MCF 10A (cell line): ENCODE results near the gene RXRA. TPM values are rescaled to one million over a fixed set of nuclear protein-coding genes. Genes with fewer than 3 reads are reported as not detected.

Experiments
- BruUV-seq: library from RNA; stranded (reverse); fragments of 400-500 nt; replicated peaks from 2 replicates; lab custom pipeline; 2021; lab: Mats Ljungman, UMichigan
- CTCF ChIA-PET: fragments of 300-600 bp; sonication (Branson Sonifier 250); formaldehyde crosslinking; extraction: SDS; loops from one replicate; lab custom pipeline; 2021; ENCODE audit warnings: antibody characterized with exemption, inconsistent platforms; lab: Yijun Ruan, JAX
- POLR2A ChIA-PET: fragments of 300-600, 350-650 bp; sonication (Branson Sonifier 250); formaldehyde crosslinking; extraction: SDS; loops from one replicate; lab custom pipeline; 2020; ENCODE audit warnings: antibody characterized with exemption, inconsistent platforms; lab: Yijun Ruan, JAX
- DNase-seq: peaks from one replicate; pipeline ENCODE4 v3.0.0-alpha.2; 2018; ENCODE audit not compliant: unreplicated experiment
- H3K27ac Mint-ChIP-seq: one replicate; pipeline ENCODE4 v1.8.0; 2022; ENCODE audit warnings: mild to moderate bottlenecking, low read depth, mixed read lengths; ENCODE audit not compliant: unreplicated experiment
- H3K27me3 Mint-ChIP-seq: one replicate; pipeline ENCODE4 v1.8.0; 2022; ENCODE audit warnings: mixed read lengths; ENCODE audit not compliant: insufficient read depth, unreplicated experiment
- H3K36me3 Mint-ChIP-seq: one replicate; pipeline ENCODE4 v1.8.0; 2022; ENCODE audit warnings: mild to moderate bottlenecking, moderate library complexity, mixed read lengths; ENCODE audit not compliant: insufficient read depth, unreplicated experiment
- H3K4me1 Mint-ChIP-seq: one replicate; pipeline ENCODE4 v1.8.0; 2022; ENCODE audit warnings: mixed read lengths; ENCODE audit not compliant: insufficient read depth, unreplicated experiment
- H3K4me3 Mint-ChIP-seq: one replicate; pipeline ENCODE4 v1.8.0; 2022; ENCODE audit warnings: mild to moderate bottlenecking, moderate library complexity, mixed read lengths; ENCODE audit not compliant: unreplicated experiment
- H3K9me3 Mint-ChIP-seq: one replicate; pipeline ENCODE4 v1.8.0; 2022; ENCODE audit warnings: mixed read lengths; ENCODE audit not compliant: unreplicated experiment
- CTCF ChIP-seq: fragments of 200-600 bp; IDR thresholded peaks from one replicate; pipeline ENCODE4 v1.8.0; 2022; ENCODE audit warnings: antibody characterized with exemption, mild to moderate bottlenecking; ENCODE audit not compliant: unreplicated experiment
- intact Hi-C: fragments of 100-400 bp; cut with micrococcal nuclease; formaldehyde crosslinking; loops from 2 replicates; pipeline ENCODE4 v1.14.1; 2022
- total RNA-seq: library from RNA; stranded (reverse); gene quantifications from 2 replicates; pipeline ENCODE4 v1.2.3, GENCODE V29; 2022

Gene RXRA
- total RNA-seq, 1 experiment from 2014 or later, result 65.5 TPM

DNA sequence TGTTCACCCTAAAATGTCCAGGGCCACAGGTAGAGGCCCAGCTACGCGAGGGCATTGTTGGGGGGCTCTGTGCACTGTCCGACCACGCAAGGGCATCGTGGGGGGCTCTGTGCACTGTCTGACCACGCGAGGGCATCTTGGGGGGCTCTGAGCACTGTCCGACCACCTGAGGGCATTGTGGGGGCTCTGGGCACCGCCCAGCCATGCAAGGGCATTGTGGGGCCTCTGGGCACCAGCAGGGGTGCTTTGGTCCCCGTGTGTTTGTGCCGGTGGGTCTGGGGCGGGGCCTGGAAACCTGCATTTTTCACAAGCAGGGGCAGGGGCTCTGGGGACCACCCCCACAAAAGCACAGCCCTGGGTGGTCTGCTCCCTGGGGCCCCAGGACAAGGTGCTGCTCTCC is 41.5 kb upstream of the RXRA start:
- POLR2A ChIA-PET, result interaction anchor here (0.6 to 1.1 kb wide), 3 partner anchors 34 to 229 kb away, joined by 3 read pairs; no protein-coding TSS in a partner anchor
- Mint-ChIP-seq H3K4me1 (peaks cover 23% of the 10 kb centered on the region), H3K9me3 (no peaks in the 10 kb centered on the region), H3K4me3 (no peak overlapping the region), H3K27me3 (peaks cover 7% of the 10 kb centered on the region), H3K27ac (no peak overlapping the region), H3K36me3 (no peaks in the 10 kb centered on the region)
- TF ChIP-seq CTCF, result no peak
- DNase-seq, result no peak
- CTCF ChIA-PET, result interaction anchor here (1.1 kb wide), 1 partner anchor 40 kb away, joined by 5 read pairs; no protein-coding TSS in a partner anchor
- intact Hi-C loops, result loop anchor here (5.0 kb wide), 1 partner anchor 158 kb away; no protein-coding TSS in a partner anchor
- no TSS peak for BruUV-seq

DNA sequence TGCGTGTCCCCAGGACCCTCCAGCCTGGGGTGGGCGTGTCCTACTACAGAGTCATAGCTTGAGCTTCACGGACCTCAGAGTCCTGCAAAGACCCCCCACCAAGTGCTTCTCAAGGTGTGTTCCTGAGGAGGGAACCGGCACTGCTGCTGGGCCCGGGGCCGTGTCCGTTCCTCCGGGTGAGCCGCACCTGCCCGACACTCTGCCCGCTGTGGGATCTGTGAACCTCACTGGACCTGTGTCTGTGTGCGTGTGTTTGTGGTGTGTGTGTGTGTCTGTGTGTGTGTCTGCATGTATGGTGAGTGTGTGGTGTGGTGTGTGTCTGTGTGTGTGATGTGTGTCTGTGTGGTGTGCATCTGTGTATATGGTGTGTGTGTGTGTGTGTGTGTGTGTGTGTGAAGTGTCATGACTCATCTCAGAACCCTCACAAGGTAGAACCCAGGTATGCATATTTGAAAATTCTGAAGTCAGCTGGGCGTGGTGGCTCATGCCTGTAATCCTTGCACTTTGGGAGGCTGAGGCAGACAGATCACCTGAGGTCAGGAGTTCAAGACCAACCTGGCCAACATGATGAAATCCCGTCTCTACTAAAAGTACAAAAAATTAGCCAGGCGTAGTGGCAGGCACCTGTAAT is 40.9 kb upstream of the RXRA start:
- Mint-ChIP-seq H3K4me1 (peaks cover 23% of the 10 kb centered on the region), H3K36me3 (no peaks in the 10 kb centered on the region), H3K27ac (no peak overlapping the region), H3K9me3 (no peaks in the 10 kb centered on the region), H3K4me3 (no peak overlapping the region), H3K27me3 (peaks cover 12% of the 10 kb centered on the region)
- POLR2A ChIA-PET, result interaction anchor here (0.6 kb wide), 1 partner anchor 229 kb away, joined by 3 read pairs; no protein-coding TSS in a partner anchor
- no peak for TF ChIP-seq CTCF
- BruUV-seq, result no TSS peak
- CTCF ChIA-PET, result interaction anchor here (1.1 kb wide), 1 partner anchor 40 kb away, joined by 5 read pairs; no protein-coding TSS in a partner anchor
- intact Hi-C loops, result no loop called here
- peak; percentile 11 for DNase-seq

DNA sequence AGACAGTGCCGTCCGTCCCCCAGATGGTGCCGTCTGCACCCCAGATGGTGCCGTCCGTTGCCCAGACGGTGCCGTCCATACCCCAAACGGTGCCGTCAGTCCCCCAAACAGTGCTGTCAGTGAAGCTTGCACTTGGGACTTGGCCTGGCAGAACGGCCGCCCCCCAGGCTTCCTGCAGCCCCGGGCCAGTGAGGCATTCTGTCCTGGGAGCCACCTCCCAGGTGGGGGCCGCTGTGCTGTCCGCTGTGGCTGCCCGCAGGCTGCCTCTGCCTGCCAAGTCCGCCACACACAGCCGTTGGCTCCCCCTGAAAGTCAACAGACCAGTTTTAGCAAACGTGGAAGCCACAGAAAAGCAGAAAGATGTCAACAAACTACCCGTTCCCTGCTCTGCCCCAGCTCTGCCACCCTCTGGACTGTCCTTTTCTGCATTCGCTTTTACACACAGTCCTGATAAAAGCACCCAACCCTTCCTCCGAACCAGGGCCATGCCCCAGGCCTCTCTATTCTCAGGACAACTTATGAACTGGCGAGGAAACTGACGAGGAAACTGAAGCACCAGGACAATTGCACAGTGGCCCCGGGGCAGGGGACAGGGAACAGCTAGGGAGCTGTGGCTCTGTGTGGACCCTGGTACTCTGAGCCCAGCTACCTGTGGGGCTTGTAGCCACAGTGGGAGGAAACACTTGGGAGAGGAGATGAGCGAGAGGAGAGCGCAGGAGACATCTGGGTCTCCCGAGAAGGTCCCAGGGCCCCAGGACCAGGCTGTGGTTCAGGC is 39.6 kb upstream of the RXRA start:
- DNase-seq, result no peak
- Mint-ChIP-seq H3K27me3 (peaks cover 12% of the 10 kb centered on the region), H3K9me3 (no peaks in the 10 kb centered on the region), H3K4me1 (peaks cover 23% of the 10 kb centered on the region), H3K4me3 (no peak overlapping the region), H3K36me3 (no peaks in the 10 kb centered on the region), H3K27ac (no peak overlapping the region)
- no TSS peak for BruUV-seq
- TF ChIP-seq CTCF, result no peak
- intact Hi-C loops, result no loop called here
- CTCF ChIA-PET, result no interaction called here
- POLR2A ChIA-PET, result interaction anchor here (0.6 kb wide), 1 partner anchor 38 kb away, joined by 4 read pairs; no protein-coding TSS in a partner anchor
